ENCODE measurements around the gene IFIT1B. TPM values are rescaled to one million over a fixed set of nuclear protein-coding genes. Genes with fewer than 3 reads are reported as not detected.
A peak's percentile ranks its signal among the peaks of the same experiment; 100 is the strongest.
"Not testable (repeated sequence)": the region's sequence is repeated elsewhere in the genome, so short reads cannot be mapped to it uniquely, and the experiment has no call there.

The IFIT1B gene
- total and polyA plus RNA-seq, 2 experiments from 2014 or later = not detected

DNA sequence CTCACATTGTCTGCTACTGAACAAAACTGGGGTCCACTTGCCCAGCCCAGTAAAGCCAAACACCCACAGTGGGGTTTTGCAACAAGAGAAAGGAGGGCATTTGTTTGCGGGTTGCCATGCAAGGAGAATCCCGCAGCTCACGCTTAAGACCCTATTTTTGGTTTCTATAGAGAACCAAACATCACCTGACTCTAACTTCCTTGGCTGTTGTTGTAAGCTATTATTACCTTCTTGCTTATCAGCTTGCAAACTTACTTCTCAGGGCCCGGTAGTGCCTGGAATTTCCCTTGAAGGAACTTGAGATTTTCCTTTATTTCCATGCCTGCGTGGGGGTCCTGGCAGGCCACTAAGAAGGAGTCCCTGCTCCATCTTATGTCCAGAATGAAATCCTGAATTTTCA, 29.4 kb upstream of the IFIT1B start:
- H3K27ac ChIP-seq = peak overlapping the region; percentile 96
- H3K27me3 ChIP-seq = no peaks in the 10 kb centered on the region
- no peaks in the 10 kb centered on the region for H3K9me3 ChIP-seq (ENCODE audit: low read depth)
- TF ChIP-seq, protein P1, sequence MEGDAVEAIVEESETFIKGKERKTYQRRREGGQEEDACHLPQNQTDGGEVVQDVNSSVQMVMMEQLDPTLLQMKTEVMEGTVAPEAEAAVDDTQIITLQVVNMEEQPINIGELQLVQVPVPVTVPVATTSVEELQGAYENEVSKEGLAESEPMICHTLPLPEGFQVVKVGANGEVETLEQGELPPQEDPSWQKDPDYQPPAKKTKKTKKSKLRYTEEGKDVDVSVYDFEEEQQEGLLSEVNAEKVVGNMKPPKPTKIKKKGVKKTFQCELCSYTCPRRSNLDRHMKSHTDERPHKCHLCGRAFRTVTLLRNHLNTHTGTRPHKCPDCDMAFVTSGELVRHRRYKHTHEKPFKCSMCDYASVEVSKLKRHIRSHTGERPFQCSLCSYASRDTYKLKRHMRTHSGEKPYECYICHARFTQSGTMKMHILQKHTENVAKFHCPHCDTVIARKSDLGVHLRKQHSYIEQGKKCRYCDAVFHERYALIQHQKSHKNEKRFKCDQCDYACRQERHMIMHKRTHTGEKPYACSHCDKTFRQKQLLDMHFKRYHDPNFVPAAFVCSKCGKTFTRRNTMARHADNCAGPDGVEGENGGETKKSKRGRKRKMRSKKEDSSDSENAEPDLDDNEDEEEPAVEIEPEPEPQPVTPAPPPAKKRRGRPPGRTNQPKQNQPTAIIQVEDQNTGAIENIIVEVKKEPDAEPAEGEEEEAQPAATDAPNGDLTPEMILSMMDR (IDR thresholded peaks at IDR 0.05; ENCODE audit: poor library complexity) = no peak
- TF ChIP-seq EZH2phosphoT487 (IDR thresholded peaks at IDR 0.05; ENCODE audit: low read depth, severe bottlenecking, unreplicated experiment) = no peak
- no peak for TF ChIP-seq EZH2 (IDR thresholded peaks at IDR 0.05; ENCODE audit: borderline replicate concordance)
- H3K36me3 ChIP-seq (replicated peaks; ENCODE audit: insufficient read depth, low read depth) = no peaks in the 10 kb centered on the region
- peak overlapping the region; percentile 50 for H3K4me2 ChIP-seq
- H4K20me1 ChIP-seq (ENCODE audit: insufficient read depth, poor library complexity, severe bottlenecking) = no peaks in the 10 kb centered on the region
- H2AFZ ChIP-seq = no peak overlapping the region
- H3K9me2 ChIP-seq (replicated peaks; ENCODE audit: insufficient read depth) = no peaks in the 10 kb centered on the region
- 52% methylated on average over 5 of the region's 5 CpGs for WGBS (ENCODE audit: low lambda C conversion rate, missing lambda C conversion rate)
- no peak overlapping the region for H3K4me3 ChIP-seq
- DNase-seq (ENCODE audit: low spot score) = no peak
- H3K4me1 ChIP-seq (ENCODE audit: insufficient read depth) = peaks cover 58% of the 10 kb centered on the region
- no peaks in the 10 kb centered on the region for H3K79me2 ChIP-seq

DNA sequence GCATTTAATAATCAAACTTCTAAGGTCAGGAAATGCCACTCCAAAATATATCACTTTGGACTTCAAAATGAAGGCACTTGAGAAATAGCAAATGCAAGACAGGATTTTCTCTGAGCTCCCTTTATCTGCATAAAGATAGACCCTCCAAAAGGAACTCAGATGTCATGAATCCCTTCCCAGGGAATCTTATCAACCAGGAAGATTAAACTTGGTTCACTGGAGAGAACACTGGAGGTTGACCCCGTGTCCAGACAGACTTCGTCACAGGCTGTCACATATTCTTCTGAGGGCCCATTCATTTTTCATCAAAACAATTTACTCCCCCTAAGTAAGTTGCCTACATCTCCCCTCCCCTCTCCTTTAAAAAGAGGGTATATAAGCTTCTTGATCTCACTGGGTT, 28.9 kb upstream of the IFIT1B start:
- Histone ChIP-seq H3K9me2 (replicated peaks; ENCODE audit: insufficient read depth) (no peaks in the 10 kb centered on the region), H2AFZ (peak overlapping the region; percentile 2), H3K4me3 (no peak overlapping the region), H3K79me2 (no peaks in the 10 kb centered on the region), H3K27ac (peak overlapping the region; percentile 96), H4K20me1 (ENCODE audit: insufficient read depth, poor library complexity, severe bottlenecking) (no peaks in the 10 kb centered on the region), H3K4me1 (ENCODE audit: insufficient read depth) (peaks cover 58% of the 10 kb centered on the region), H3K4me2 (peak overlapping the region; percentile 50), H3K36me3 (replicated peaks; ENCODE audit: insufficient read depth, low read depth) (no peaks in the 10 kb centered on the region), H3K9me3 (ENCODE audit: low read depth) (no peaks in the 10 kb centered on the region), H3K27me3 (no peaks in the 10 kb centered on the region)
- TF ChIP-seq, protein P1 (IDR thresholded peaks at IDR 0.05; ENCODE audit: poor library complexity) = no peak
- TF ChIP-seq EZH2phosphoT487 (IDR thresholded peaks at IDR 0.05; ENCODE audit: low read depth, severe bottlenecking, unreplicated experiment) (no peak), EZH2 (IDR thresholded peaks at IDR 0.05; ENCODE audit: borderline replicate concordance) (no peak)
- 23% methylated on average over 2 of the region's 2 CpGs for WGBS (ENCODE audit: low lambda C conversion rate, missing lambda C conversion rate)
- no peak for DNase-seq (ENCODE audit: low spot score)

DNA sequence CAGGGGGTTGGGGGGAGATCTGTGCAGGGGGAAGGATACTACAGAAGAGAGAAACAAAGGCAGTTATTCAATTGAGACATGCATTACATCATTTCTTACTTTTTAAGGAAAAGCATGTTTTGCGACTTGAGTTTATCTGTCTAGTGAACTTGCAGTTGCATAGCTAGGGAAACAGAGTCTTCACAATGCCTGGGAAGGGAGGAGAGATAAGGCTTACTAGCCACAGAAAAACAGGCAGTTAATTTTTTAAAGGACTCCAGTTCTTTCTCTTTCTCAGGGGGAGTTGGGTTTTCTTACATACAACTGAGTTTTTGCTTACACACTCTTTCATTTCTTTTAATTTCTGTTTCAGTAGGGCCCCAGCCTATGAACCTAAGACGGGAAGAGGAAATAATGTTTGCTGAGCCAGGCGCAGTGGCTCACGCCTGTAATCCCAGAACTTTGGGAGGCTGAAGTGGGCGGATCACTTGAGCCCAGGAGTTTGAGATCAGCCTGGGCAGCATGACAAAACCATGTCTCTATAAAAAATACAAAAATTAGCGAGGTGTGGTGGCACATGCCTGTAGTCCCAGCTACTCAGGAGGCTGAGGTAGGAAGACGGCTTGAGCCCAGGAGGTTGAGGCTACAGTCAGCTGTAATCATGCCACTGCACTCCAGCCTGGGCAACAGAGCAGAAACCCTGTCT, 27.1 kb upstream of the IFIT1B start:
- WGBS (ENCODE audit: low lambda C conversion rate, missing lambda C conversion rate) = 19% methylated on average over 7 of the region's 7 CpGs
- H3K4me1 ChIP-seq (ENCODE audit: insufficient read depth) = peaks cover 58% of the 10 kb centered on the region
- not testable (repeated sequence) for H3K27me3 ChIP-seq; H3K4me3 ChIP-seq; H3K9me2 ChIP-seq (replicated peaks; ENCODE audit: insufficient read depth); H3K79me2 ChIP-seq; DNase-seq (ENCODE audit: low spot score); H2AFZ ChIP-seq; H3K9me3 ChIP-seq (ENCODE audit: low read depth); H4K20me1 ChIP-seq (ENCODE audit: insufficient read depth, poor library complexity, severe bottlenecking); H3K36me3 ChIP-seq (replicated peaks; ENCODE audit: insufficient read depth, low read depth)
- peak overlapping the region; percentile 50 for H3K4me2 ChIP-seq
- peak overlapping the region; percentile 96 for H3K27ac ChIP-seq

DNA sequence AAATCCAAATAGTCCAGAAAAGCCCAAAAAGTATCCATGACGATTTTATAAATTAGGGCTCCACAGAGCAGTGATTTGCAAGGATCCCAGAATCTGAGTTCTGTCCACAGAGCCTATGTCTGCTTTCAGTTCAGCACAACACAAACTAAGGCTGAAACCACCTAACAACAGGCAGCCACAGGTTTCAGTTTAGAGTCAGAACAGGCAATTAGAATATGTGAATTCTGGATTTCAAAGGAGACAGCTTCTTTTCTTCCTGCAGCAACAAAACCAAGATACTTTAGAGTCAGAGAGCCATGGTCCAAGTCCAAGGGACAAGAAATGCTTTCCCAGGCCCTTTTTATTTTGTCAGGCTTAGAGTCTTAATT, 26.5 kb upstream of the IFIT1B start:
- Histone ChIP-seq H3K9me3 (ENCODE audit: low read depth) (no peaks in the 10 kb centered on the region), H3K9me2 (replicated peaks; ENCODE audit: insufficient read depth) (no peaks in the 10 kb centered on the region), H2AFZ (no peak overlapping the region), H3K79me2 (no peaks in the 10 kb centered on the region), H3K4me3 (no peak overlapping the region), H3K4me1 (ENCODE audit: insufficient read depth) (peaks cover 53% of the 10 kb centered on the region), H3K27ac (peak overlapping the region; percentile 96), H3K4me2 (peak overlapping the region; percentile 50), H4K20me1 (ENCODE audit: insufficient read depth, poor library complexity, severe bottlenecking) (no peaks in the 10 kb centered on the region), H3K36me3 (replicated peaks; ENCODE audit: insufficient read depth, low read depth) (no peaks in the 10 kb centered on the region), H3K27me3 (no peaks in the 10 kb centered on the region)
- DNase-seq (ENCODE audit: low spot score) = no peak
- WGBS (ENCODE audit: low lambda C conversion rate, missing lambda C conversion rate) = 58% methylated on average over 1 of the region's 1 CpG
- TF ChIP-seq EZH2phosphoT487 (IDR thresholded peaks at IDR 0.05; ENCODE audit: low read depth, severe bottlenecking, unreplicated experiment) = no peak
- TF ChIP-seq, protein P1 (IDR thresholded peaks at IDR 0.05; ENCODE audit: poor library complexity) = no peak
- no peak for TF ChIP-seq EZH2 (IDR thresholded peaks at IDR 0.05; ENCODE audit: borderline replicate concordance)
